ENCODE data around the gene ULK4.

ULK4 gene

GRCh38 chr3:41324156-41324475 is 637.8 kb downstream of the ULK4 start:
- no peak for FAIRE-seq
- no peak for DNase-seq (ENCODE audit: insufficient read length, low spot score)
- TF ChIP-seq TAF1 (IDR thresholded peaks at IDR 0.05; ENCODE audit: low read depth, low read length), result no peak
- TF ChIP-seq POLR2A (IDR thresholded peaks at IDR 0.05; ENCODE audit: low read depth, low read length), result no peak
- TF ChIP-seq PAX5 (IDR thresholded peaks at IDR 0.05; ENCODE audit: insufficient read depth, low read length, severe bottlenecking), result no peak
- no peak for TF ChIP-seq SPI1 (IDR thresholded peaks at IDR 0.05; ENCODE audit: low read depth, low read length)
- no peak for TF ChIP-seq POU2F2 (IDR thresholded peaks at IDR 0.05; ENCODE audit: low read depth, low read length)
- TF ChIP-seq POLR2AphosphoS5 (IDR thresholded peaks at IDR 0.05; ENCODE audit: low read depth, low read length), result no peak

GRCh38 chr3:41323467-41324155 is 638.3 kb downstream of the ULK4 start:
- no peak for FAIRE-seq

GRCh38 chr3:41321642-41321980 is 640.3 kb downstream of the ULK4 start:
- DNase-seq (ENCODE audit: insufficient read length, low spot score), result no peak
- TF ChIP-seq POLR2A (IDR thresholded peaks at IDR 0.05; ENCODE audit: low read depth, low read length) (no peak), POU2F2 (IDR thresholded peaks at IDR 0.05; ENCODE audit: low read depth, low read length) (no peak), POLR2AphosphoS5 (IDR thresholded peaks at IDR 0.05; ENCODE audit: low read depth, low read length) (no peak), PAX5 (IDR thresholded peaks at IDR 0.05; ENCODE audit: insufficient read depth, low read length, severe bottlenecking) (no peak), TAF1 (IDR thresholded peaks at IDR 0.05; ENCODE audit: low read depth, low read length) (no peak), SPI1 (IDR thresholded peaks at IDR 0.05; ENCODE audit: low read depth, low read length) (no peak)
- no peak for FAIRE-seq

More at GRCh38 chr3:41323467-41324155, 638.3 kb downstream of the ULK4 start:
- DNase-seq (ENCODE audit: insufficient read length, low spot score), result no peak
- TF ChIP-seq POLR2AphosphoS5 (IDR thresholded peaks at IDR 0.05; ENCODE audit: low read depth, low read length), result no peak
- TF ChIP-seq POU2F2 (IDR thresholded peaks at IDR 0.05; ENCODE audit: low read depth, low read length), result no peak
- TF ChIP-seq PAX5 (IDR thresholded peaks at IDR 0.05; ENCODE audit: insufficient read depth, low read length, severe bottlenecking), result no peak
- no peak for TF ChIP-seq SPI1 (IDR thresholded peaks at IDR 0.05; ENCODE audit: low read depth, low read length)
- TF ChIP-seq POLR2A (IDR thresholded peaks at IDR 0.05; ENCODE audit: low read depth, low read length), result no peak
- no peak for TF ChIP-seq TAF1 (IDR thresholded peaks at IDR 0.05; ENCODE audit: low read depth, low read length)

- TF ChIP-seq TAF1 (IDR thresholded peaks at IDR 0.05; ENCODE audit: low read depth, low read length), result no peak
- TF ChIP-seq POU2F2 (IDR thresholded peaks at IDR 0.05; ENCODE audit: low read depth, low read length), result no peak
- no peak for TF ChIP-seq SPI1 (IDR thresholded peaks at IDR 0.05; ENCODE audit: low read depth, low read length)
- no peak for TF ChIP-seq POLR2A (IDR thresholded peaks at IDR 0.05; ENCODE audit: low read depth, low read length)
- TF ChIP-seq POLR2AphosphoS5 (IDR thresholded peaks at IDR 0.05; ENCODE audit: low read depth, low read length), result no peak
- no peak for TF ChIP-seq PAX5 (IDR thresholded peaks at IDR 0.05; ENCODE audit: insufficient read depth, low read length, severe bottlenecking)
- DNase-seq (ENCODE audit: insufficient read length, low spot score) (no peak), FAIRE-seq (no peak)
These were observed 640.8 kb downstream of the ULK4 start for GRCh38 chr3:41320953-41321641.

- TF ChIP-seq PAX5 (IDR thresholded peaks at IDR 0.05; ENCODE audit: insufficient read depth, low read length, severe bottlenecking) (no peak), POLR2A (IDR thresholded peaks at IDR 0.05; ENCODE audit: low read depth, low read length) (no peak), TAF1 (IDR thresholded peaks at IDR 0.05; ENCODE audit: low read depth, low read length) (no peak), SPI1 (IDR thresholded peaks at IDR 0.05; ENCODE audit: low read depth, low read length) (no peak), POU2F2 (IDR thresholded peaks at IDR 0.05; ENCODE audit: low read depth, low read length) (no peak), POLR2AphosphoS5 (IDR thresholded peaks at IDR 0.05; ENCODE audit: low read depth, low read length) (no peak)
- DNase-seq (ENCODE audit: insufficient read length, low spot score) (no peak), FAIRE-seq (no peak)
These were observed 643.4 kb downstream of the ULK4 start for GRCh38 chr3:41318520-41318919.

- FAIRE-seq (no peak), DNase-seq (ENCODE audit: insufficient read length, low spot score) (no peak)
- TF ChIP-seq POU2F2 (IDR thresholded peaks at IDR 0.05; ENCODE audit: low read depth, low read length), result no peak
- no peak for TF ChIP-seq PAX5 (IDR thresholded peaks at IDR 0.05; ENCODE audit: insufficient read depth, low read length, severe bottlenecking)
- no peak for TF ChIP-seq POLR2AphosphoS5 (IDR thresholded peaks at IDR 0.05; ENCODE audit: low read depth, low read length)
These were observed 644.2 kb downstream of the ULK4 start for GRCh38 chr3:41317718-41318117.

- FAIRE-seq (no peak), DNase-seq (ENCODE audit: insufficient read length, low spot score) (no peak)
- no peak for TF ChIP-seq POU2F2 (IDR thresholded peaks at IDR 0.05; ENCODE audit: low read depth, low read length)
- TF ChIP-seq POLR2AphosphoS5 (IDR thresholded peaks at IDR 0.05; ENCODE audit: low read depth, low read length), result no peak
- TF ChIP-seq PAX5 (IDR thresholded peaks at IDR 0.05; ENCODE audit: insufficient read depth, low read length, severe bottlenecking), result no peak
- no peak for TF ChIP-seq TAF1 (IDR thresholded peaks at IDR 0.05; ENCODE audit: low read depth, low read length)
- TF ChIP-seq SPI1 (IDR thresholded peaks at IDR 0.05; ENCODE audit: low read depth, low read length), result no peak
- TF ChIP-seq POLR2A (IDR thresholded peaks at IDR 0.05; ENCODE audit: low read depth, low read length), result no peak
These were observed 644.6 kb downstream of the ULK4 start for GRCh38 chr3:41317298-41317697.

- FAIRE-seq (no peak), DNase-seq (ENCODE audit: insufficient read length, low spot score) (no peak)
- TF ChIP-seq TAF1 (IDR thresholded peaks at IDR 0.05; ENCODE audit: low read depth, low read length) (no peak), POU2F2 (IDR thresholded peaks at IDR 0.05; ENCODE audit: low read depth, low read length) (no peak)
These were observed 646.8 kb downstream of the ULK4 start for GRCh38 chr3:41315126-41315525.

- no peak for DNase-seq (ENCODE audit: insufficient read length, low spot score)
- no peak for FAIRE-seq
- TF ChIP-seq POLR2AphosphoS5 (IDR thresholded peaks at IDR 0.05; ENCODE audit: low read depth, low read length) (no peak), PAX5 (IDR thresholded peaks at IDR 0.05; ENCODE audit: insufficient read depth, low read length, severe bottlenecking) (no peak), POU2F2 (IDR thresholded peaks at IDR 0.05; ENCODE audit: low read depth, low read length) (no peak), POLR2A (IDR thresholded peaks at IDR 0.05; ENCODE audit: low read depth, low read length) (no peak), SPI1 (IDR thresholded peaks at IDR 0.05; ENCODE audit: low read depth, low read length) (no peak), TAF1 (IDR thresholded peaks at IDR 0.05; ENCODE audit: low read depth, low read length) (no peak)
These were observed 653.8 kb downstream of the ULK4 start for GRCh38 chr3:41308119-41308518.

- no peak for TF ChIP-seq POU2F2 (IDR thresholded peaks at IDR 0.05; ENCODE audit: low read depth, low read length)
- no peak for TF ChIP-seq POLR2AphosphoS5 (IDR thresholded peaks at IDR 0.05; ENCODE audit: low read depth, low read length)
- no peak for TF ChIP-seq TAF1 (IDR thresholded peaks at IDR 0.05; ENCODE audit: low read depth, low read length)
- FAIRE-seq (no peak), DNase-seq (ENCODE audit: insufficient read length, low spot score) (no peak)
These were observed 654.8 kb downstream of the ULK4 start for GRCh38 chr3:41307065-41307464.

Measured in GM12891 (cell line).